Activated naive CD8-positive, alpha-beta T cell treated with anti-CD3 and anti-CD28 coated beads, Interleukin-2, amount 10 ng/mL, durations not matched to agents 7 days and 5 days (primary cell): Measurements from ENCODE around the gene USP37. TPM values are rescaled to one million over a fixed set of nuclear protein-coding genes. Genes with fewer than 3 reads are reported as not detected.

Experiments
- microRNA-seq: library from miRNA; unstranded; fragments of <30 nt; microRNA quantifications from one replicate; pipeline ENCODE4 v1.2.0, GENCODE V29; 2022
- total RNA-seq, 2 experiments: library from RNA; stranded (reverse); gene quantifications; one replicate each; pipeline ENCODE4 v1.2.3, GENCODE V29; 2021

Gene USP37
- total RNA-seq, 2 experiments from 2014 or later = 31.9 to 33.5 TPM

Small RNA genes lying within 50 kb of the gene (microRNA-seq; reads per million reads assigned to microRNA genes)
- 51,341 reads per million, percentile 98 among the genes with 10 or more reads in this experiment for gene MIR26B

Other genes with a start within 250 kb of the USP37 start
- not detected for gene CATIP, start 211.5 kb downstream of the USP37 start, total RNA-seq
- gene SLC11A1, start 186.1 kb downstream of the USP37 start, total RNA-seq = 1 to 10 TPM; 1.6 to 1.7 TPM
- 100 to 1,000 TPM; 169 to 174 TPM for gene CTDSP1, start 168.5 kb downstream of the USP37 start, total RNA-seq
- gene VIL1, start 149.2 kb downstream of the USP37 start, total RNA-seq = not detected
- gene CNOT9, start 488 bp upstream of the USP37 start, total RNA-seq = 10 to 100 TPM; 75.0 to 79.5 TPM
- under 1 TPM; 0.54 to 0.64 TPM for gene PLCD4, start 39.5 kb upstream of the USP37 start, total RNA-seq
- 10 to 100 TPM; 48.6 TPM for gene ZNF142, start 91.3 kb upstream of the USP37 start, total RNA-seq
- 10 to 100 TPM; 46.7 to 49.3 TPM for gene BCS1L, start 91.3 kb upstream of the USP37 start, total RNA-seq
- gene RNF25, start 103.7 kb upstream of the USP37 start, total RNA-seq = 10 to 100 TPM; 21.9 to 30.9 TPM
- gene STK36, start 103.7 kb upstream of the USP37 start, total RNA-seq = 10 to 100 TPM; 19.9 to 20.1 TPM
- gene TTLL4, start 142.5 kb upstream of the USP37 start, total RNA-seq = 10 to 100 TPM; 24.1 to 26.2 TPM
- gene CYP27A1, start 213.8 kb upstream of the USP37 start, total RNA-seq = 1 to 10 TPM; 3.0 to 4.7 TPM